ENCODE results near the gene TRIM33. TPM values are rescaled to one million over a fixed set of nuclear protein-coding genes. Genes with fewer than 3 reads are reported as not detected.

The TRIM33 gene
- total RNA-seq, 1 experiment from 2014 or later: 28.7 TPM

DNA sequence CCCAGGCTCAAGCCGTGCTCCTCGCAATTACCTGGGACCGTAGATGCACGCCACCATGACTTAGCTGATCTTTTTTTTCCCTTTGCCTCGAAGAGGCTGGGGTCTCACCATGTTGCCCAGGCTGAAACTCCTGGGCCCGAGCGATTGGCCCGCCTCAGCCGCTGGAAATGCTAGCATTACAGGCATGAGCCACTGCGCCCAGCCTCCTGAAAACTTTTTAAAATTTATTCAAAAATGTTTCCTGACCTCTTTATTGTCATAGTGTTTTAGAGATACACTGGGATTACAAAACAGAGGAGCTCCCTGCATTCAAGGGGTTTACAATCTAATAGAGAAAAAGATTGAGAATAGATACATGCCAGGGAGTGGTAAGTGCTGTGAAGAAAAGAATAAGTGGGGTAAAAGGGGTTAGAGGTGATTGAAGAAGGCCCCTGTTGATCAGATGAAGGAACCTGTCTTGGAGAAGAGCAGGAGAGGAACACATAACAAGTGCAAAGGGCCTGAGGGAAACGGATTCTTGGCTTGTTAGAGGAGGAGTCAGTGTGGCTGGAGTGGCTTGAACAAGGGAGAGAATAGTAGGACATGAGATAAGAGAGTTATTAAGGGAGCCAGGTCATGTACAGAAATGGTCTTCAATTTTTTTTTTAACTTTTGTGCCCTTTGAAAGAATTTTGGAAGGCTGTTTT lies 1.7 kb upstream of the TRIM33 start:
- Mint-ChIP-seq H3K4me1 (ENCODE audit: low read depth, unreplicated experiment) (peaks cover 28% of the 10 kb centered on the region), H3K9me3 (ENCODE audit: unreplicated experiment) (no peaks in the 10 kb centered on the region), H3K36me3 (ENCODE audit: insufficient read depth, unreplicated experiment) (peaks cover 6% of the 10 kb centered on the region), H3K27me3 (ENCODE audit: insufficient read depth, unreplicated experiment) (no peaks in the 10 kb centered on the region), H3K27ac (ENCODE audit: unreplicated experiment) (peak overlapping the region; percentile 95), H3K4me3 (ENCODE audit: unreplicated experiment) (peak overlapping the region; percentile 81)
- TF ChIP-seq, protein P1, sequence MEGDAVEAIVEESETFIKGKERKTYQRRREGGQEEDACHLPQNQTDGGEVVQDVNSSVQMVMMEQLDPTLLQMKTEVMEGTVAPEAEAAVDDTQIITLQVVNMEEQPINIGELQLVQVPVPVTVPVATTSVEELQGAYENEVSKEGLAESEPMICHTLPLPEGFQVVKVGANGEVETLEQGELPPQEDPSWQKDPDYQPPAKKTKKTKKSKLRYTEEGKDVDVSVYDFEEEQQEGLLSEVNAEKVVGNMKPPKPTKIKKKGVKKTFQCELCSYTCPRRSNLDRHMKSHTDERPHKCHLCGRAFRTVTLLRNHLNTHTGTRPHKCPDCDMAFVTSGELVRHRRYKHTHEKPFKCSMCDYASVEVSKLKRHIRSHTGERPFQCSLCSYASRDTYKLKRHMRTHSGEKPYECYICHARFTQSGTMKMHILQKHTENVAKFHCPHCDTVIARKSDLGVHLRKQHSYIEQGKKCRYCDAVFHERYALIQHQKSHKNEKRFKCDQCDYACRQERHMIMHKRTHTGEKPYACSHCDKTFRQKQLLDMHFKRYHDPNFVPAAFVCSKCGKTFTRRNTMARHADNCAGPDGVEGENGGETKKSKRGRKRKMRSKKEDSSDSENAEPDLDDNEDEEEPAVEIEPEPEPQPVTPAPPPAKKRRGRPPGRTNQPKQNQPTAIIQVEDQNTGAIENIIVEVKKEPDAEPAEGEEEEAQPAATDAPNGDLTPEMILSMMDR (IDR thresholded peaks at IDR 0.05; ENCODE audit: insufficient read depth in 1 of 2, low read depth in 1 of 2, low read length in 1 of 2, severe bottlenecking in 1 of 2, unreplicated experiment in 1 of 2): no peak
- H3K36me3 ChIP-seq (ENCODE audit: control insufficient read depth, insufficient read depth, low read length): no peaks in the 10 kb centered on the region
- intact Hi-C loops (cut with micrococcal nuclease; ENCODE audit: unreplicated experiment): no loop called here
- POLR2A ChIA-PET: no interaction called here
- H3K27me3 ChIP-seq (replicated peaks; ENCODE audit: control insufficient read depth, insufficient read depth, low read length): no peaks in the 10 kb centered on the region
- peak overlapping the region; percentile 8; the same call in 1 of the 2 replicates for H3K4me3 ChIP-seq (ENCODE audit: low read depth, low read length)
- peaks cover 11% of the 10 kb centered on the region; the same call in 1 of the 2 replicates for H3K4me1 ChIP-seq
- CTCF ChIA-PET: no interaction called here
- H3K9me3 ChIP-seq: peaks cover 6% of the 10 kb centered on the region
- DNase-seq: no peak
- no TSS peak for BruUV-seq (replicated peaks)

DNA sequence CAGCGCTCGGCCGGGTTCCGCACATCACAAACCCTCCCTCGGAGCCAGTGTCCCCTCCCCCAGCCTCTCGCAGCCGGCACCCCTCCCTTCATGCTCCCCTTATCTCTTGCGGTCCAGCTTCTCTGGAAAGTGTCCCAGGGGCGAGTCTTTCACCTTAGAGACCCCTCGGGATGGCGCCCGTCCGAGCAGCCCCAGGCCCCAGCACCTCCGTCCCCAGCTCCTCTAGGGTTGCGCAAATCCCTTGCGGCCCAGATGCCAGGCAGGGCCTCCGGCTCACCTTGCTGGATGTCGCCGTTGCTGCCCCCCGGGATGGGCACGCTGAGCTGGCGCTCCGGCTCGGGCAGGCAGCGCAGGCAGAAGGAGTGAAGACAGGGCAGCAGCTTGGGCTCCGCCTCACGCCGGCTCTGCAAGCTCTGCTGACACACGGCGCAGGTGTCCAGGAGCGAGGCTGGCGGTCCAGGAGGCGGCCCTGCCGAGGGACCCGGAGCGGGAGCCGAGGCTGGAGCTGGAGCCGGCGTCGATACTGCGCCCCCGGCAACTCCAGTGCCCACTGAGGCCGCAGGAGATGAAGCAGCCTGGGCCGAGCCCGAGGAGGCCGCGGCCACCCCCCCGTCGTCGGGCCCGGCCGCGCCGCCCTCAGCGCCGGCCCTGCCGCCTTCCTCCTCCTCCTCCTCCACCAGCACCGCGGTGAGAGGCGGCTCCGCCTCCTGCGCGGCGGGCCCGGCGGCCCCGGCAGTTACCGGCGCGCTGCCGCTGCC lies 550 bp downstream of the TRIM33 start:
- no peaks in the 10 kb centered on the region for H3K36me3 ChIP-seq (ENCODE audit: control insufficient read depth, insufficient read depth, low read length)
- peak overlapping the region; percentile 51 for H3K4me3 ChIP-seq (ENCODE audit: low read depth, low read length)
- H3K27me3 ChIP-seq (replicated peaks; ENCODE audit: control insufficient read depth, insufficient read depth, low read length): no peaks in the 10 kb centered on the region
- H3K36me3 Mint-ChIP-seq (ENCODE audit: insufficient read depth, unreplicated experiment): peaks cover 6% of the 10 kb centered on the region
- ChIA-PET POLR2A (interaction anchor here (0.6 kb wide), 1 partner anchor 40 kb away, joined by 5 read pairs; no protein-coding TSS in a partner anchor), CTCF (no interaction called here)
- peaks cover 28% of the 10 kb centered on the region for H3K4me1 Mint-ChIP-seq (ENCODE audit: low read depth, unreplicated experiment)
- peak overlapping the region; percentile 20 for H3K27ac Mint-ChIP-seq (ENCODE audit: unreplicated experiment)
- intact Hi-C loops (cut with micrococcal nuclease; ENCODE audit: unreplicated experiment): loop anchor here (2.0 kb wide), 2 partner anchors 48 to 70 kb away; partner anchors contain the start of gene BCAS2
- H3K27me3 Mint-ChIP-seq (ENCODE audit: insufficient read depth, unreplicated experiment): no peaks in the 10 kb centered on the region
- H3K4me1 ChIP-seq: peaks cover 11% of the 10 kb centered on the region; the same call in 1 of the 2 replicates
- peak overlapping the region; percentile 81 for H3K4me3 Mint-ChIP-seq (ENCODE audit: unreplicated experiment)
- peak; percentile 35 to 42 for DNase-seq
- no TSS peak for BruUV-seq (replicated peaks)
- TF ChIP-seq, protein P1 (IDR thresholded peaks at IDR 0.05; ENCODE audit: insufficient read depth in 1 of 2, low read depth in 1 of 2, low read length in 1 of 2, severe bottlenecking in 1 of 2, unreplicated experiment in 1 of 2): no peak
- no peaks in the 10 kb centered on the region for H3K9me3 Mint-ChIP-seq (ENCODE audit: unreplicated experiment)
- no peaks in the 10 kb centered on the region for H3K9me3 ChIP-seq

DNA sequence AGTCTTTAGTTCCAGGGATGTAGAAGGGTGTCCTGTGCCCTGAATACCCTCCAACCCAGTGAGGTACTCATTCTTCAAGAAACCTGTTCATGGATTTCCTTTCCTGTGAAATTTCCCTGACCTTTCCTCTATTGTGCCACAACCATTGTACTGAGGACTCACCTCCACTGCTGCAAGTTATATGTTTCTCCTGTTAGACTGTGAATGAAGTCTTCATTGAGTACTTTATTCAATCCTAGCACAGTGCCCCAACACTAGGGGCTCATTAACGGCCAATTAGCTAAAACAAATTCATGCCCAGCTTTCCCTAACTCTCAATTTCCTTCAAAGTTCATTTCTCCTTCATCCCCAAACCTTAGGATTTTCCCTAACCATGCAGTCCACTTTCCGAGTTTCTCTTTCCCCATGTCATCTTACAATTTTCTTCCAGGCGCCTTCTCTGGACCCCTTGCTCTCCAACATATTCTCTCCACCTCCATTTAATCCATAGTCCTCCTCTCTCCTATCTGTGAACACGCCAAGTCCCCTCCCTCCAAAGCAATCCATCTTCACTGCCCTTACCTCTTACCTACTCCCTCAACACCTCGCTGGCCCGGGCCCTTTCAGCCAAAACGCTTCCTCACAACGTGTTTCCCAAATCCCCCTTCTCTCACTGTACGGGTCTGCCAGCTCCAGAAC lies 1.3 kb downstream of the TRIM33 start:
- H3K4me1 ChIP-seq: peaks cover 11% of the 10 kb centered on the region; the same call in 1 of the 2 replicates
- H3K9me3 Mint-ChIP-seq (ENCODE audit: unreplicated experiment): no peaks in the 10 kb centered on the region
- intact Hi-C loops (cut with micrococcal nuclease; ENCODE audit: unreplicated experiment): loop anchor here (2.0 to 5.0 kb wide), 3 partner anchors 42 to 71 kb away; partner anchors contain the start of gene BCAS2
- no peaks in the 10 kb centered on the region for H3K36me3 ChIP-seq (ENCODE audit: control insufficient read depth, insufficient read depth, low read length)
- H3K4me3 Mint-ChIP-seq (ENCODE audit: unreplicated experiment): peak overlapping the region; percentile 81
- peaks cover 28% of the 10 kb centered on the region for H3K4me1 Mint-ChIP-seq (ENCODE audit: low read depth, unreplicated experiment)
- TSS peak; percentile 43 for BruUV-seq (replicated peaks)
- CTCF ChIA-PET: interaction anchor here (0.6 kb wide), 1 partner anchor 8 kb away, joined by 4 read pairs; no protein-coding TSS in a partner anchor
- TF ChIP-seq, protein P1 (IDR thresholded peaks at IDR 0.05; ENCODE audit: insufficient read depth in 1 of 2, low read depth in 1 of 2, low read length in 1 of 2, severe bottlenecking in 1 of 2, unreplicated experiment in 1 of 2): no peak
- peaks cover 6% of the 10 kb centered on the region for H3K36me3 Mint-ChIP-seq (ENCODE audit: insufficient read depth, unreplicated experiment)
- DNase-seq: no peak
- POLR2A ChIA-PET: no interaction called here
- H3K9me3 ChIP-seq: no peaks in the 10 kb centered on the region
- H3K27ac Mint-ChIP-seq (ENCODE audit: unreplicated experiment): peak overlapping the region; percentile 20
- no peaks in the 10 kb centered on the region for H3K27me3 ChIP-seq (replicated peaks; ENCODE audit: control insufficient read depth, insufficient read depth, low read length)
- H3K4me3 ChIP-seq (ENCODE audit: low read depth, low read length): peak overlapping the region; percentile 51
- no peaks in the 10 kb centered on the region for H3K27me3 Mint-ChIP-seq (ENCODE audit: insufficient read depth, unreplicated experiment)
